ELR (cell line): Measurements from ENCODE around the gene MEG3.
"Not testable (repeated sequence)": the region's sequence is repeated elsewhere in the genome, so short reads cannot be mapped to it uniquely, and the experiment has no call there.

Experiments
- DNase-seq: peaks from one replicate; pipeline ENCODE4 v3.0.0-alpha.2; 2015; ENCODE audit warnings: low read depth

MEG3 gene

DNA sequence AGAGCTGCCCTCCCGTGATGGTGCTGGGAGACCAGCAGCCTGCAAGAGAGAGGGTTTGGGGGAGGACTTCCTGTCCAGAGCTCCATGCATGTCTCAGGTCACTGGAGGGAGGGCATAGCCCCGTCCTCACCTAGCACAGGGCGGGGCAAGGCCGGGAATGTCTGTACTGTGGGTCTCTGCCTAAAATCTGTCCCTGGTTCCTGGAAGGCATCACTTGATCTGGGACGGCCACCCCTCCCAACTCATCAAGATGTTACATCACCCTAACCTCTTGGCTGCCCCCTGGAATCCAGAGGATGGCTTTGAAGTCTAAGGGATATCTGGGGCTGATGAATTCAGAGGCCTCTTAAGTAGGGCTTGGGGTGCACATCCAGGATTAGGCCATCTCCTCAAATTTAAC, 37.0 kb upstream of the MEG3 start:
- DNase-seq = no peak

- no peak for DNase-seq
These were observed 36.2 kb upstream of the MEG3 start for GRCh38 chr14:100789460-100790417.

DNA sequence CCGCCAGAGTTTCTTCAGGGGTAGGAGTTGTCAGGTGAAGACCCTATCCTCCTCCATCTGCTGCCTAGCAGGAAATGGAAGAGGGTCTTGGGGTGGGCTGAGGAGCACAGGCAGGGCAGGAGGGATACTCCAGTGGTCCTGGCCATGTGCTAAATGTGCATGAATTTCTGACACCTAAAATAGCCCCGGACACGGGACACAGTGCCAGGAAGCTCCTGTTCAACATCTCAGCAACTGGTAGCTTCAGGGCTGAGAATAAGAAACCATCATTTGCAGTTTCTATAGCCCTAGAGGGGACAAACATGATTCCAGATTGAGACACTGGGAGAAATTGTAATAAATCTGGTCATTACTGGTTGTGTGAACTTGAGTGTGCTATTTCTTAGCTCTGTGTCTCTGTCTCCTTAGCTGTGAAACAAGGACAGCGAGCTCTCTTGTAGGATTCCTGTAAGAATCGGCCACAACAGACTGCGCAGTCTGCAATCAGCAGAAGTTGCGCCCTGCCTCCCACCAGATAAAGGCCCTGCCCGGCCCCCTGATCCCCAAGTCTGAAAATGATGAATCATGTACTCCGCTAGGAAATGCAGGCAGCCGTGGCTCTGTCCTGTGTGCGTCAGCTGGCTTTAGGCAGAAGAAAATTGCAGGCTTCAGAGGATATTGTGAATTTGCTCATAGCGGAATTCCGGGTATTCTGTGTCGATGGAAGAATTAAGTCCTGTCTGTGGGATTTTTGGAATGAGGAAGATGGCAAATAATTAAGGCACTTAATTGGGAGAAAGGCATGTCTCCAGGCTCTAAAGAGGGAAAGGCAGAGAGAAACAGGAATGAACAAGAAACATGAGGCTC, 35.2 kb upstream of the MEG3 start:
- DNase-seq = no peak

GRCh38 chr14:100791348-100791735, 34.6 kb upstream of the MEG3 start:
- no peak for DNase-seq

DNA sequence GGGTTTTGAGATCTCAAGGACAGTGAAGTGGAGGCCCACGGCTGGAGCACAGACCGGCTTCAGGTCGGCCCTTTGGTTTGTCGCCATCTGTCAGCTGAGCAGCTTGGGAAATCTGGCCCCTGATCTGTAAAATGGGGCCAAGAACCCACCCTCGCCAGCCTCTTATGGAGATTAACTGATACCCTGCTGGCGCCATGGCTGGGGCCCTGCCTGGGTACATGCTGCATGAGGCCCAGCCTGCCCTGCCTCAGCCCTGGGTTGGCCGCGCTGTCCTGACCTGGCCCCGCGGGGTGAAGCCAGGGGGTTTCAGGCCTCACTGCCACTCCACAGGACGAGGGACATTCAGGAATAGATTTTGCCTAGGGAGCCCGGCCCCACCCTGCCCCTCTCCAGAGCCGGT, 33.9 kb upstream of the MEG3 start:
- DNase-seq = no peak

- DNase-seq = no peak
These were observed 29.0 kb upstream of the MEG3 start for GRCh38 chr14:100796946-100797345.

DNA sequence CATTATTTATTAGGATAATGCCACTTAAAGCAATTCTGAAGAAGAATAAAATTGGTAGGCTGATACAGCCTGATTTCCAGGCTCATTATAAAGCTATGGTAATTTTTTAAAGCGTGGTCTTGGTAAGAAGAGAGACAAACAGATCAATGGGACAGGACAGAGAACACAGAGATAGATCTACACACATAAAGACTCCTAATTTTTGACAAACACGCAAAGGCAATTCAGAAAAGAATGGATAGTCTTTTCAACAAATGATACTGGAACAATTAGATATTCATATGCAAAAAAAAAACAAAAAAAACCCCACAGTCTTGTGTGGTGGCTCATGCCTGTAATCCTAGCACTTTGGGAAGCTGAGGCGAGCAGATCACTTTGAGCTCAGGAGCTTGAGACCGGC, 25.9 kb upstream of the MEG3 start:
- DNase-seq = no peak

DNA sequence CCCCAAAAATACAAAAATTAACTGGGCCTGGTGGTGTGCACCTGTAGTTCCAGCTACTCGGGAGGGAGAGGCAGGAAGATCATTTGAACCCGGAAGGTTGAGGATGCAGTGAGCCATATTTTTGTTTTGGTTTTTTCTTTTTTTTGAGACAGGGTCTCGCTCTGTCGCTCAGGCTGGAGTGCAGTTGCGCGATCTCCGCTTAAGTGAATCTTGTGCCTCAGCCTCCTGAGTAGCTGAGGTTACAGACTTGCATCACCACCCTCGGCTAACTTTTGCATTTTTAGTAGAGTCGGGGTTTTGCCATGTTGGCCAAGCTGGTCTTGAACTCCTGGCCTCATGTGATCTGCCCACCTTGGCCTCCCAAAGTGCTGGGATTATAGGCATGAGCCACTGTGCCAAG, 24.5 kb upstream of the MEG3 start:
- not testable (repeated sequence) for DNase-seq

GRCh38 chr14:100802179-100802578, 23.7 kb upstream of the MEG3 start:
- no peak for DNase-seq

GRCh38 chr14:100802766-100803165, 23.2 kb upstream of the MEG3 start:
- no peak for DNase-seq

DNA sequence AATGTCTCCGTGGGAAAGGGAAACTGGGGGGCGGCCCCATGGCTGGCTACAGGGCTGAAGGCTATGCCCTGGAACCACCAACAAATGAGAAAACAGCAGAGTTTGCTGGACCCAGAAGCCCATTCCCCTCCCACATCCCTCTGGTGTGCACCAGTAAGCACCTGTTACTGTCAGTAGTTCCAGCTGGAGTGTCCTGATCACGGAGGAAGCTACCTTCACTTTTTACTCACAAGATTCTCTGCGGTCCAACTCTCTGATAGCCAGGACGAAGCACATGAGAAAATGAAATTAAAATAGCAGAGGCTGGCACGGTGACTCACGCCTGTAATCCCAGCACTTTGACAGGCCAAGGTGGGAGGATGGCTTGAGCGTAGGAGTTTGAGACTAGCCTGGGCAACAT, 22.7 kb upstream of the MEG3 start:
- no peak for DNase-seq

DNA sequence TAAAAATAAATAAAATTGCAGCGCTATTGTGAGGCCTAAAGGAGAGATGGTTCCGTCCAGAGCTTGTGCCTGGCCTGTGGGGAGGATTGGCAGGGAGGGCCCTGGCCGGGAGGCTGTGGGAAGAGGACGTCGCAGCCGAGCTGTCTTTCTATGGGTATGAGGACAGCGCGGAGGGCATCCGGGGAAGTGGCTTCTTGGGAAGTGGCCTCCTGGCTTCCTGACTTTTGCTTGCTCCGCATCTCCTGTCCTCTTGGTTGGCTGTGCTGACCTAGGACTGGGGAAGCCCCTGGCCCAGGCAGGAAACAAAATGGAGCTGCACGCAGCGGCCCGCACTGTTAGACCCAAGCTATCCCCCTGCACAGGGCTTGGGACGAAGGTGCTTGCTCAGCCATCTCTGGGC, 22.2 kb upstream of the MEG3 start:
- DNase-seq = no peak

- no peak for DNase-seq
These were observed 21.8 kb upstream of the MEG3 start for GRCh38 chr14:100804138-100804537.

- no peak for DNase-seq
These were observed 21.2 kb upstream of the MEG3 start for GRCh38 chr14:100804558-100805309.

DNA sequence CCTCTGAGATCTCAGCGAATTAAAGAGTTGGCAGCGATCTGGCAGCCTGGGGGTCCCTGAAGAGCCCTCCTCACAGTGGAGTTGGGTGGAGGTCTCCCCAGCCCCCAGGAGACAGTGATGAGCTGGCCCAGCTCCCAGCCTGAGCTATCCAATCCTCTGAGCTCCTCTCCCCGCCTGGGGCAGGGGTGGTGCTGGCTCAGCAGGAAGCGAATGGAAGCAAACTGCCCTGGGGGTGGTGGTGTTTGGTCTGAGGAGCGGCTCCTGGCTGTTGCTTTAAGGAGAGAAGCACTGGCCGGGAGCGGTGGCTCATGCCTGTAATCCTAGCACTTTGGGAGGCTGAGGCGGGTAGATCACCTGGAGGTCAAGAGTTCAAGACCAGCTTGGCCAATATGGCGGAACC, 19.5 kb upstream of the MEG3 start:
- no peak for DNase-seq

GRCh38 chr14:100807496-100807895, 18.4 kb upstream of the MEG3 start:
- DNase-seq = no peak

DNA sequence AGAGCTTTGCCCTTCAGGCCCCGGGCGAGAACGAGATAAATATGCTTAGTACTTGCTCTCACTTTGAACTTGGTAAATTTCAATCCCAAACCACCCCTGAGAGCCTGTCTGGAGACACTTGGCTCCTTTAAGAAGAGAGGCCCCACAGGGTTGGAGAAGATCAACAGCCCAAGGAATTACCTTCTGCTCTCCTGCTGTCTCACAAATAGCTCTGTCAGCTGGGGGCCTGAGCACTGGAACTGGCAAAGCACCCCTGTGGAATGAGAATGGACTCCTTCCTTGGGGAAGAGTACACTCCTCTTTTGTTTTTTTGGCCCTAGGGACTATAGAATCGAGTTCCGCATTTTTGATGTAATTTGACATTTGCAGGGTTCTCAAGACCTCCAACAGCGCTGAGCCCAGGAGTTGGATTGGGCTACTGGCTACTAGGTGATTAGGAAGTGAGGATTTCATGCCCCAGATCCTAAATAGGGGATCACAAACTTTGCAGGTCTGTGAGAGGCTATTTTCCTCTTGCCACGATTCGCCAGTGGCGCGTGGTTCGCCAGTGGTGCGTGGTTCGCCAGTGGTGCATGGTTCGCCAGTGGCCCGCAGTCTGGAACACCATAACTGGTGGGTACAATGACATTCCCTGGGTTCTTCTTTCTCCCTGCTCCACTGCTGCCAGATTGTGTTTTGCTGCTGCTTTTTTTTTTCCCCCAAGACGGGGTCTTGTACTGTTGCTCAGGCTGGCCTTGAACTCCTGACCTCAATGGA, 17.8 kb upstream of the MEG3 start:
- DNase-seq = no peak

DNA sequence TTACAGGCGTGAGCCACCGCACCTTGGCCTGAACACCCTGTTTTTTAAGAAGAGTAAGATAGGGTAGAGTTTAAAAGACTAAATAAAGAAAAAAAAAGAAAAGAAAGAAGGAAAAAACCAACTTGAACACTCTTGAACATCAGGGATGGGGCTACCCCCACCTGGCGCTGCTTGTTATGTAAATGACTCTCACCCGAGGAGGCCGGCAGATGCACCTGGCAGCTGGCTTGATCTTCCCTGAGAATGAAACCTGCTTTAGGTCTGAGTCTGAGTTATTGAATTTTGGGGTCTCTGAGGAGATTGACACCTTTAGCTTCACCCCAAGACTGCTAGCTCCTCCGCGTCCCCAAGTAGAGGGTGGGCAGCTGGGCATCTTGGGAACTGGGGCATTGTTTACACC, 15.5 kb upstream of the MEG3 start:
- no peak for DNase-seq

- peak; percentile 66 for DNase-seq
These were observed 15.0 kb upstream of the MEG3 start for GRCh38 chr14:100810861-100811461.

GRCh38 chr14:100813291-100813690, 12.6 kb upstream of the MEG3 start:
- DNase-seq = no peak
